RPMI8226 (cell line): ENCODE results near the gene NEK1.
"Not testable (repeated sequence)": the region's sequence is repeated elsewhere in the genome, so short reads cannot be mapped to it uniquely, and the experiment has no call there.

Source experiments
- DNase-seq: peaks from one replicate; pipeline ENCODE4 v3.0.0-alpha.2; 2015

The NEK1 gene

DNA sequence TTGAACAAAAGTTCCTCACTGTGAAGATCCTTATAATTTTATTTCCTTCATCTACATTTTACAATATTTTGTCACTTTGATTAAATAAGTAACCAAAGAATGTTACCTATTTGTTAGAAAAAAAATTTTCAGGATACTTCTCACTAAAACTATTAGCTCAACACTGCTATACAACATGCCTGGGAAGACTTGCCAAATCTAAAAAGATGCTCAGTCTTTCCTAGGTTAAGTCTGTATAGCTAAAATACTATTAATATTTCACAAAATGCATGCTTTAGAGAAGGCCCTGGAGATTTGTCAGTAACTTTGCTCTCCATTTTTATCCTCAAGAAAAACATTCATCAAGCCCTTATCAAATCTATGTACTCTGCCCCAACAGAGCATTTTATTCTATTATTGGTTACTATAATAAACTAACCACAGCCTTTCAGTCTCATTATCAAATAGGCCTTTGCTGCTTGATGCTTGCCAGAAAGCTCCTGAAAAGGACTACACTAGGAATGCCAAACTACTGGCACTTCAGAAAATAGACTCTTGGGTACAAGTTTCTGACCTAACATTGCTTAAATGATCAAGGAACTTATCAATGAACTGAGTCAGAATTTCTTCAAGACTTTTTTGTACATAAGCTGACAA is 17.7 kb downstream of the NEK1 start:
- DNase-seq, result no peak

DNA sequence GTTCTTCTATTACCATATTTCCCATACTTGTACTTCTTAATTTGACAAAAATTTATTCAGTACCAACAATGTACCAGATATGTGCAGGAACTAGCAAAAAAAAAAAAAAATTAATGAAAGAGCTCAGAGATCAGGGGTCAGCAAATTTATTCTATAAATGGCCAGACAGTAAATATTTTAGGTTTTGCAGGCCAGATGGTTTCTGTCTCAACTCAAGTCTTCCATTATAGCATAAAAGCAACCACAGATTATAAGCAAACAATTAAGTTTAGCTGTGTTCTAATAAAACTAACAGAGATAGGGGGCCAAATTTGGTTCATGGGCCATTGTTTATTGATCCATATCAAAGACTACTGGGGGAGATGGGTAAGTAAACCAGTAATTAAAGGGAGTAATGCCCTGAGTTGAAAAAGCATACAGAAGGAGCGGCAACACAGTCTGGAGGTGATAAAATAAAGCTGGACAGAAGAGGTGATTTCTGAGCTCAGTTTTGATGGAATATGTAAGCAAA is 19.3 kb downstream of the NEK1 start:
- DNase-seq, result no peak

DNA sequence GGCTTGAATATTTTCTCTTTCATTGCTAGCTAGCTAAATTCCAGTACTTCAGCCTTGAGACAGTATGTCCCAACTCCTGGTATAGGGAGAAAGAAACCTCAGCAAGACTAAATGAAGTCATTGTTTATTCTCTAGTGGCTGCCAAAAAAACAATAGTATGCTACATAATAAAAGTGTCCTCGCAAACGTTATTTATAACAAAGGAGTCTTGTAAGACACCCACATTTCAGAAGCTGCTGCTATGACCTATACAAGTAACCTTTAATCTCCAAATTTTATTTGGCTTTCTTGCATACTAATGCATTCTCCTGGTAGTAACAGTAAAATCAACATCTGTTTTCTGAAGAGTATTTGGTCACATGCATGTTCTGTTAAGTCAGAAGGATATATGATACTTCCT is 28.8 kb downstream of the NEK1 start:
- no peak for DNase-seq

DNA sequence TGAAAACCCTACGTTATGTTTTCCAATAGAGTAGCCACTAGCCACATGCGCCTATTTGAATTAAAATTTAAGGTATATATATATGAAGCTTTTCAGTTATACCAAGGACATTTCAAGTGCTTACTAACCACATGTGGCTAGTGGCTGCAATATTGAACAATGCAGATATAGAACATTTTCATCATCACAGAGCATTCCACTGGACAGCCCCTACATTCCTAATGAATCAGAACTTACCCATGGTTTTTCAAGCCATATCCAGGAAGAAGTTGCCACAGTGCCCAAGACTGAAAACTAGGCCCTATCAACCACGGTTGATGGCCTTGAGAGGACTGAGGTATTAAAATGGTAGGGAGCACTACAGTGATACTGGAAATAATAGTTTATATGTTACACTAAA is 29.7 kb downstream of the NEK1 start:
- DNase-seq, result no peak

DNA sequence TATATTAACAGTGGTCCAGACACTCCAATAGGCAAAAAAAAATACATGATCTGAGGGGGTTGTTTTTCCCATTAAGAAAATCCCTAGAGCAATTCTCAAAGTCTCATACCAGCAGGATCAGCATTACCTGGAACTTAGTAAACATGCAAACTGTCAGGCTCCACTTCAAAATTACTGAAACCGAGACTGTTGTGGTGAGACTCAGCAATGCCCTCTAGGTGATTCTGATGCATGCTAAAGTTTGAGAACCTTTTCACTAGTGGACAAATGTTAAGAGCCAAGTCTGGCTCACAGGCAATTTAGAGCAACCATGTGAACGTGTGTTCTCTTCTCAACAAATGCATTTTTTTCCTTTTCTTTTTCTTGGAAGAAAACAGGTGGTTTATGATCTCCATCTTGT is 30.2 kb downstream of the NEK1 start:
- DNase-seq, result peak; percentile 12

DNA sequence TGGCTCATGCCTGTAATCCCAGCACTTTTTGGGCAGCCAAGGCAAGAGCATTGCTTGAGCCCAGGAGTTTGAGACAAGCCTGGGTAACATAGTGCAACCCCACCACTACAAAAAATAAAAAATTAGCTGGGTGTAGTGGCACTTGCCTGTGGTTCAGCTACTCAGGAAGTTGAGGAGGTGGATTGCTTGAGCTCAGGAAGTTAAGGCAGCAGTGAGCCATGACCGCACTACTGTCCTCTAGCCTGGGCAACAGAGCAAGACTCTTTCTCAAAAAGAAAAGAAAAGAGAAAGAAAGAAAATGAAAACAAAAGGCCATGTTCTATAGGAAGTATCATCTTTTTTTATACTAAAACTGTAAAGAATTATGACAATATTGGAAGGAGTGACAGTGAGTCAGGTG is 38.5 kb downstream of the NEK1 start:
- DNase-seq, result no peak

DNA sequence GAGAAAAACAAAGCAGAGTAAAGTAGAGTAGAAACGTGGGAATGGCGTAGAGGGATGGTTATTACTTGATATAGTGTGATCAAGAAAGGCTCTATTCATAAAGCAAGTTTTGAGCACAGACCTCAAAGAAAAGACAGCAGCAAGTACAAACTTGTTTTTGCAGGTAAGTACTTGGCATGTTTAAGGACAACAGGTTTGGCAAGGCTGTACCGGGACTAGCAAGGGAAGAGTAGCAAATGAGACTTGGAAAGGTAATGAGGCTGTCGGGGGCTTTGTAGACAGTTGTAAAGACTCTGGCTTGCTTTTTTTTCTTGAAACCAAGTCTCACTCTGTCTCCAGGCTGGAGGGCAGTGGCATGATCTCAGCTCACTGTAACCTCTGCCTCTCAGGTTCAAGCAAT is 40.9 kb downstream of the NEK1 start:
- DNase-seq, result no peak

DNA sequence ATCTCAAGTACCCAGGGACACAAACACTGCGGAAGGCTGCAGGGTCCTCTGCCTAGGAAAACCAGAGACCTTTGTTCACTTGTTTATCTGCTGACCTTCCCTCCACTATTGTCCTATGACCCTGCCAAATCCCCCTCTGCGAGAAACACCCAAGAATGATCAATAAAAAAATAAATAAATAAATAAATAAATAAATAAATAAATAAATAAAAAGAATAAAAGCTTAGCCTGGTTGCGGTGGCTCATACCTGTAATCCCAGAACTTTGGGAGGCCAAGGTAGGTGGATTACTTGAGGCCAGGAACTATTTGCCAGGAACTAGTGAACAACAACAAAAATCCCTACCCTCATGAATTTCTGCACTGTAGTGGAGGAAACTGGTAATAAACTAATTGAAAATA is 41.4 kb downstream of the NEK1 start:
- not testable (repeated sequence) for DNase-seq

DNA sequence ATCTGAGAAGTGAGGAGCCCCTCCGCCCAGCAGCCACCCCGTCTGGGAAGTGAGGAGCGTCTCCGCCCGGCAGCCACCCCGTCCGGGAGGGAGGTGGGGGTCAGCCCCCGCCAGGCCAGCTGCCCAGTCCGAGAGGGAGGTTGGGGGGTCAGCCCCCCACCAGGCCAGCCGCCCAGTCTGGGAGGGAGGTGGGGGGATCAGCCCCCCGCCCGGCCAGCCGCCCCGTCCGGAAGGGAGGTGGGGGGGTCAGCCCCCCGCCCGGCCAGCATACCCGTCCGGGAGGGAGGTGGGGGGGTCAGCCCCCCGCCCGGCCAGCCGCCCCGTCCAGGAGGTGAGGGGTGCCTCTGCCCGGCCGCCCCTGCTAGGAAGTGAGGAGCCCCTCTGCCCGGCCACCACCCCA is 42.1 kb downstream of the NEK1 start:
- DNase-seq, result not testable (repeated sequence)

DNA sequence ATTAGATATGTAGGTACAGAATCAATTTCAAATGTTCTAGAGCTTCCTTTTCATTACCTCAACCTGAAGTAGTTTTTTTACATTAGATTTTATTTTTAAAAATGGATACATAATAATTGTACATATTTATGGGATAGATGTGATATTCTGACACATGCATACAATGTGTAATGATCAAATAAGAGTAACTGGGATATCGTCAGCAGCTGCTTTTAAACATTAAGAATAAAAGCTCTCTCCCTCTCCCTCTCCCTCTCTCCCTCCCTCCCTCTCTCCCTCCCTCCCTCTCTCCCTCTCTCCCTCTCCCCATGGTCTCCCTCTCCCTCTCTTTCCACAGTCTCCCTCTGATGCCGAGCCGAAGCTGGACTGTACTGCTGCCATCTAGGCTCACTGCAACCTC is 43.2 kb downstream of the NEK1 start:
- not testable (repeated sequence) for DNase-seq

DNA sequence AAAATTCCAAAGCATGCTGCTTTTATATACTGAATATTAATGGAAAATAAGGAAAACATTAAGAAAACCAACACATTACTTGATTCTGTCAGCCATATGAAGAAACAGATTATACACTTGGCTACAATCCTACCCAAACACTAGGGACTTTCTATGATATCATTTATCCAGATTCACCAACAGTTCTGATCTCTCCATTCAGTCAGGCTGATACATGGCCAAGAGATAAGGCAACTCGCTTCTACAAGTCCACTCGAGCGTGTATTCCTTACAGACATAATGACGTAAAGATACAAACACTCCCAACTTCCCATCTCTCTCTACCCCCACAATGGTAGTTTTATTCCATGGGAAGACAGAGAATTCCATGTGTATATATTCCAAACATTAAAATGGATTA is 44.5 kb downstream of the NEK1 start:
- no peak for DNase-seq

DNA sequence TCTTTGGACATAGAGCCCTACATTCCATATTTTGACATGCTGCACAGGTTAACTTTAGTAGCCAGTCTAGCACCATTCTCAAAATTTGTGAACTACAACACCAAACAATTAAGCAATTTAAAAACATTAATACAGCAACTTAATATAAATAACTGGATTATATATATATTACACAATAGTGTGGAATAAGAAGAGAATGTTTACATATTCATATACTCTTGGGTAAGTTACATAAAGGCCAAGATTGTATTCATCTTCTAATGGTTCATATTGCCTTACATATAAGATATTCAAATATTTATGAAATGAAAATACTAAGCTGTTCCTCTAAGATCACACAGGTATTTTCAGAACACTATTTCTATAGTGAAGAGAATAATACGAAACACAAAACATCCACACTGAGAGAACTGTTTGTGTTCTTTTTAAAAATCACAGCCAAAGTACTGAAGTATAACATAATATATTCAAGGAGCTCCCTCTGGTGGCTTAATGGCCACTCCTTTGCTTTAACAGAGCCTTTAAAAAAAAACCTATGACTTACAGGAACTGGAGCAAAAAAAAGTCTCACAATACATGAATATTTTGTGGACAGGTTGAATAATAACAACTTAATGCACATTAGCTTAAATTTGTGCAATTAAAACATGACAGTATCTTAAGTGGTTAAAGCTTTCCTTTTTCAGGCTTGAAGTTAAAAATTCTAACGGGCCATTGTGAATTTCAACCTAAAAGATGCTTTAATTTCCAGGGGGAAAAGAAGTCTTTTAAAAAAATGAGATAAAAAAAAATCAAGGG is 46.2 kb downstream of the NEK1 start:
- DNase-seq, result peak; percentile 47

DNA sequence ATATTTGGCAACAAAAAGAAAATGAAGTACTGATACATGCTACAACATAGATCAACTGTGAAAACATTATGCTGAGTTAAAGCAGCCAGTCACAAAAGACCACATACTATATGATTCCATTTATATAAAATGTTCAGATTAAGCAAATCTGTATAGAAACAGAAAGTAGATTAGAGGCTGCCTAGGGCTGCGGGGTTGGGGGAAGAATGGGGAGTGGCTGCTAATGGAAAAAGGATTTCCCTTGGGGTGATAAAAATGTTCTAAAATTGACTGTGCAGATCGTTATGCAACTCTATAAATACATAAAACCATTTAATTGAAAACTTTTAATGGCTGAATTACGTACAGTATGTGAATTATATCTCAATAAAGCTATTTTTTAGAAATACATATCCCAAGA is 46.8 kb downstream of the NEK1 start:
- DNase-seq, result no peak

DNA sequence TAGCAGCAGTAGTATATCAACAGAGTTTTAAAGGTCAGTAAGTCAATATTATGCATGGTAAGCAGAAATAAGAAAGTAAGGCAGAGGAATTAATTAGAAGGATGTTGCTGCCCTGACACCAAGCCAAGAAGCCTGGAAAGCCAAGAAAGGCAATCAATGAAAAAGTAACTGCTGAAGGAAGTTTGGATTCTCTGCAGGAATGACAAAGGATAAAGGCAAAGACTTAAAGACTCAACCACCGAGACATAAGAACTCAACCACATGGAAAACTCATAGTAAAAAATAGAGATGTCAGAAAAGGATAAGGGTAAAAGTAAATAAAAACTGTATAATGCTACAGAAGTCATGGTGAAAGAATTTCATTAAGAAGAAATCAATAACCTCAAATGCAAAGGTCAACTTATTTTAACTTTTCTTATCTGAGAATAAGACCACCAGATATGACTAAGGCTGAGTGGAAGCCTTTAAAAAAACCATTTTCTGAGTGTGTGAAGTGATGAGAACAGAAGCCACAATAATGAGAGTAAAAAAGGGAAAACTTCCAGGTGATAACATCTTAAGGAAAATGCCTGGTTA is 55.2 kb downstream of the NEK1 start:
- no peak for DNase-seq

DNA sequence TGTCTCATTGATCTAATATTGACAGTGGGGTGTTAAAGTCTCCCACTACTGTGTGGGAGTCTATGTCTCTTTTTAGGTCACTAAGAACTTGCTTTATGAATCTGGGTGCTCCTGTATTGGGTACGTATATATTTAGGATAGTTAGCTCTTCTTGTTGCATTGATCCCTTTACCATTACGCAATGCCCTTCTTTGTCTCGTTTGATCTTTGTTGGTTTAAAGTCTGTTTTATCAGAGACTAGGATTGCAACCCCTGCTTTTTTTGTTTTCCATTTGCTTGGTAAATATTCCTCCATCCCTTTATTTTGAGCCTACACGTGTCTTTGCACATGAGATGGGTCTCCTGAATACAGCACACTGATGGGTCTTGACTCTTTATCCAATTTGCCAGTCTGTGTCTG is 65.8 kb downstream of the NEK1 start:
- not testable (repeated sequence) for DNase-seq

DNA sequence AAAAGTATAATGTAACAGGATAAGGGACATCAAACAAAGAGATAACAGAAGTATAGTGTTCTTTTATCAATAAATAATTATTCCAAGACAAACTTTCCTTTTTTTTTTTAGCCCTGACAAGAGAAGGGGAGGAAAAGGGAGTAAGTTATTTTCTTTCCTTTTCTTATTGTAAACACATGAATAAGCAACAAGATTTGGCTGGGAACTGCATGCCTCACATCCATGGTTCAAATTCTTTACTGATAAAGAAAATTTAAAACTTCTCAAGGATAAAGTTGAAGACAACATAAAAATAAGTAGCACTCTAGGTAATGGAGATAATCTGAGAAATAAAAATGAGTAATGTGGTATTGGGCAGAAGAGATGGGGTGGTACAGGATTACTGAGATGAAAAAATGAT is 71.6 kb downstream of the NEK1 start:
- DNase-seq, result no peak

DNA sequence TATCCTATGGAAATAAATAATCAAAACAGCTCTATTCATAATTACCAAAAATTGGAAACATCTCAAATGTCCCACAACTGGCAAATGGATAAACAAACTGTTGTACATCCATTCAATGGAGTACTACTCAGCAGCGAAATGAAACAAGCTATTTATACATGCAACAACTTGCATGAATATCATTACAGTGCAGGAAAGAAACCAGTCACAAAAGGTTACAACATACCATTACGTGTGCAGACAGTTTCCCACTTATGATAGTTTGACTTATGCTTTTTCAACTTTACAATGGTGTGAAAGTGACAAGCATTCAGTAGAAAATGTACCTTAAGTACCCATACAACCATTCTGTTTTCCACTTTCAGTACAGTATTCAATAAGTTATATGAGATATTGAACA is 82.3 kb downstream of the NEK1 start:
- DNase-seq, result no peak

DNA sequence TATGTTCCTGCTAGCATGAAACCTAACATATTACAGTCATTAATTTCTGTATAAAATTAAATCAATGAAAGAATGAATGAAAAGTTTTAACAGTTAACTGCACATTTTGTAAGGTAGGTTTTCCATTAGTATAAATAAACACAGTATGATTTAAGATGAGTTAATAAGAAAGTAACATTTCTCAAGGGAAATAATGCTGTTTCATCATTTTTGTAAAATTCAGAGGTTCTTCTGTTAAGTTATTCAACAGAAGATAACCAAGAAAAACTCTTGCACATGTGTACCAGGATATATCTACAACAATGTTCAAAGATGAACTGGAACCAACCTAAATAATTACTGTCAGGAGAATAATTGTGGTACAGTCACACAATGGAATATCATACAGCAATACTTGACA is 88.6 kb downstream of the NEK1 start:
- no peak for DNase-seq

DNA sequence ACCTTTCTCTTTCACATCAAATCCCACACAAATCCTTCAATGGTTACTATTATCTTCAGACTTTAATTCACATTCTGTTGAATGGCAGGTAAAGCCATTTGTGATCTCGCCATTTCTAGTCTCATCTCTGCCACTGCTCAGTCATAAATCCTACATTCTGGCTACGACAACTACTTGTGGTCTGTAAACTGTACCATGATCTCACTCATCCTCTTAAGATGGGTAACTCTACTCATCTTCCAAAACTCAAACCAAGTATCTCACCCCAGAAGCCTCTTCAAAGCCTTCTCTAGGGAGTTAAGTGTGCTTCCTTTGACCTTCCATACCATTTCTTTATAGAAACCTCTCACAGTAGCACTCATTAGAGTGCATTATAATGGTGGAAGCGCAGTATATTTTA is 101.8 kb downstream of the NEK1 start:
- no peak for DNase-seq

DNA sequence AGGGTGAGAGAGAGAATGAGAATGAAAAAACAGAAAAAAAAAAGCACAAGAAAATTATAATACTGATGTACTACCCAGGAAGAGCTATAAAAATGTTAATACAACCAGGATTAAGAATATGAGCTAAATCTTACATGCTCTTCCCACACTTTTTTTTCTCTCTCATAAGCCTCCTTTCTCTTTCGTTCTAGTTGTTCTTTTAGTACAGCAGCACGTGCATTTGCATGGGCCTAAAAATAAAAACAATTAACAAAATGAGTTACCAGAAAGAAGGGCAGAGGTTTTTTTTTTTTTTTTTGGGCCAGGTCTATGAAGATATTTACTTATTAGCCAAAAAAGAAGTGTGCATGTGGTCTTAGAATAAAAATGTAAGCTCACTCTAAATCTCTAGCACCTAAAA is 105.5 kb downstream of the NEK1 start:
- no peak for DNase-seq

DNA sequence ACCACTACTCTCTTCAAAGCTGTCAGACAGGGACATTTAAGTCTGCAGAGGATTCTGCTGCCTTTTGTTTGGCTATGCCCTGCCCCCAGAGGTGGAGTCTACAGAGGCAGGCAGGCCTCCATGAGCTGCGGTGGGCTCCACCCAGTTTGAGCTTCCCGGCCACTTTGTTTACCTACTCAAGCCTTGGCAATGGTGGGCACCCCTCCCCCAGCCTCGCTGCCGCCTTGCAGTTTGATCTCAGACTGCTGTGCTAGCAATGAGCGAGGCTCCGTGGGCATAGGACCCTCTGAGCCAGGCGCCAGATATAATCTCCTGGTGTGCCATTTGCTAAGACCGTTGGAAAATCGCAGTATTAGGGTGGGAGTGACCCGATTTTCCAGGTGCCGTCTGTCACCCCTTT is 112.5 kb downstream of the NEK1 start:
- DNase-seq, result not testable (repeated sequence)

DNA sequence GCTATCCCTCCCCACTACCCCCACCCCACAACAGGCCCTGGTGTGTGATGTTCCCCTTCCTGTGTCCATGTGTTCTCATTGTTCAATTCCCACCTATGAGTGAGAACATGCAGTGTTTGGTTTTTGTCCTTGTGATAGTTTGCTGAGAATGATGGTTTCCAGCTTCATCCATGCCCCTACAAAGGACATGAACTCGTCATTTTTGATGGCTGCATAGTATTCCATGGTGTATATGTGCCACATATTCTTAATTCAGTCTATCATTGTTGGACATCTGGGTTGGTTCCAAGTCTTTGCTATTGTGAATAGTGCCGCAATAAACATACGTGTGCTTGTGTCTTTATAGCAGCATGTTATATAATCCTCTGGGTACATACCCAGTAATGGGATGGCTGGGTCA is 118.1 kb downstream of the NEK1 start:
- DNase-seq, result not testable (repeated sequence)

DNA sequence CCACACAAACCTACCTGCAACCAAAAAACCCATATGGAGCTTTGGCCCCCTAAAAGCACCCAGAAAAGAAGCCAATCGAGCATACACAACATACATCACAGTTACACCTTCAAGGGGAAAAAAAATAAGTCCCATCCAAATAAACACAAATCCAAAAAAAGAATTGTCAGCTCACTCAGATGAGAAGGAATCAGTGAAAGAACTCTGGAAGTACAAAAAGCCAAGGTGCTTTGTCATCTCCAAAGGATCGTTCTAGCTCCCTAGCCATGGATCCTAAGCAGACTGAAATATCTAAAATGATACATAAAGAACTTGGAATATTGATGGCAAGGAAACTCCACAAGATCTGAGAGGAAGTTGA is 119.2 kb downstream of the NEK1 start:
- no peak for DNase-seq

DNA sequence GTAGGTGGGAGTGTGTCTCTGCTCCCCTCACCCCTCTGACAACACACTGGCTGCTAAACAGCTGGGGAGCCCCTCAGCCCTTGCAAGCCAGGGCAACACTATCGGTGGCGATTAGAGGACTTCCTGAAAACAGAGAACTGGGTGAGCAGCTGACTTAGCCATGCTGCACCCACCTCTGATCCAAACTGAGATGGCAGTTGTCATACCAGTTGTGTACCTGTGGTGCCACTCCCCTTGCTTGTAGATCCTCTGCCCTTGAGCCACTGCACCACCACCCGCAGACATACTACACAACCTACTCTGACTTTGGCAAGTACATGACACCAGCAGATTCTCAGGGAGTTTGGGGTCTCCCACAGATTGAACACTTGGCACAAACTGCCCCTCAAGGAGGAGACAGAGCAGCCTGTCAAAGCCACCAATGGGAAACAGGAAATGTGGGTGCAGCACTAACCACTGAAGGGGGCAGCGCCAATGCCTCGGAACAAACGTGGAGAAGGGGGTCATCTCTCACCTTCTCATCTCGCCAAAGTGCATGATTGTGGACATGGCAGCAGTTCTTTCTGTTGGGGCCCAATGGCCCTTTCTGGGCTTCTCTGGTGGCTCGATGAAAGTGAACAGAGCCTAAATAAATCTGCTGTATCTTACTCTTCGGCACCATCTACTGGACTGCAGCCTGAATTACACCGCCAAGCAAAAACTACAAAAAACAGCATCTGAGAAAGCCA is 119.8 kb downstream of the NEK1 start:
- peak; percentile 20 for DNase-seq
